AG09309 (cell line): ENCODE results near the gene CCNF.

Experiments used
- DNase-seq: peaks from one replicate; pipeline ENCODE4 v3.0.0-alpha.2; 2010; ENCODE audit warnings: low read depth
- H3K4me3 ChIP-seq: 2 replicates; pipeline ENCODE4 v1.5.1; 2011; ENCODE audit warnings: mild to moderate bottlenecking, low read depth, low read length, moderate library complexity; ENCODE audit not compliant: control insufficient read depth
- TF ChIP-seq, protein P1 (sequence below): IDR thresholded peaks from 2 replicates; pipeline ENCODE4 v1.5.1; 2011; ENCODE audit warnings: mild to moderate bottlenecking, low read depth, low read length, inconsistent platforms; ENCODE audit not compliant: insufficient read depth, control insufficient read depth; ENCODE audit errors: missing control alignments

Gene CCNF

DNA sequence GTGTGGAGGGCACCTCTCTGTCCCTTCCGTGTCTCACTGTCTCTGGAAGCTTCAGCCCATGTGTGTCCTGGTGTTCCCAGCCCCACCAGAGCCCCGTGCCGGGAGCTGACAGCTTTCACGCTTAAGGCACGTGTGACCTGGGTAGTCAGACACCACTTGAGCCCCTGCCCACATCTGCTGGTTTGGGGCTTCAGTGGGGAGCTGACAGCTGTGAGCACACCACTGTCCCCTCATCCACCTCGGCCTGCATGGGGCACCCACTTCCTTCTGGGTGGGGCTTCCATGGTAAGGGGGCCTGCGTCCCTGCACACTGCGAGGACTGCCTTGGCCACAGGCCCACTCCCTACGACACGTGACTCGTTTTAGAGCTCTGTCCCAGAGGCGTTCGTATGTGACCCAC is 28.0 kb downstream of the CCNF start:
- TF ChIP-seq, protein P1, sequence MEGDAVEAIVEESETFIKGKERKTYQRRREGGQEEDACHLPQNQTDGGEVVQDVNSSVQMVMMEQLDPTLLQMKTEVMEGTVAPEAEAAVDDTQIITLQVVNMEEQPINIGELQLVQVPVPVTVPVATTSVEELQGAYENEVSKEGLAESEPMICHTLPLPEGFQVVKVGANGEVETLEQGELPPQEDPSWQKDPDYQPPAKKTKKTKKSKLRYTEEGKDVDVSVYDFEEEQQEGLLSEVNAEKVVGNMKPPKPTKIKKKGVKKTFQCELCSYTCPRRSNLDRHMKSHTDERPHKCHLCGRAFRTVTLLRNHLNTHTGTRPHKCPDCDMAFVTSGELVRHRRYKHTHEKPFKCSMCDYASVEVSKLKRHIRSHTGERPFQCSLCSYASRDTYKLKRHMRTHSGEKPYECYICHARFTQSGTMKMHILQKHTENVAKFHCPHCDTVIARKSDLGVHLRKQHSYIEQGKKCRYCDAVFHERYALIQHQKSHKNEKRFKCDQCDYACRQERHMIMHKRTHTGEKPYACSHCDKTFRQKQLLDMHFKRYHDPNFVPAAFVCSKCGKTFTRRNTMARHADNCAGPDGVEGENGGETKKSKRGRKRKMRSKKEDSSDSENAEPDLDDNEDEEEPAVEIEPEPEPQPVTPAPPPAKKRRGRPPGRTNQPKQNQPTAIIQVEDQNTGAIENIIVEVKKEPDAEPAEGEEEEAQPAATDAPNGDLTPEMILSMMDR, result no peak
- H3K4me3 ChIP-seq, result no peak overlapping the region
- no peak for DNase-seq

- H3K4me3 ChIP-seq, result no peak overlapping the region
- no peak for DNase-seq
- TF ChIP-seq, protein P1, result no peak
Observed at GRCh38 chr16:2457946-2458345, 28.7 kb downstream of the CCNF start.

DNA sequence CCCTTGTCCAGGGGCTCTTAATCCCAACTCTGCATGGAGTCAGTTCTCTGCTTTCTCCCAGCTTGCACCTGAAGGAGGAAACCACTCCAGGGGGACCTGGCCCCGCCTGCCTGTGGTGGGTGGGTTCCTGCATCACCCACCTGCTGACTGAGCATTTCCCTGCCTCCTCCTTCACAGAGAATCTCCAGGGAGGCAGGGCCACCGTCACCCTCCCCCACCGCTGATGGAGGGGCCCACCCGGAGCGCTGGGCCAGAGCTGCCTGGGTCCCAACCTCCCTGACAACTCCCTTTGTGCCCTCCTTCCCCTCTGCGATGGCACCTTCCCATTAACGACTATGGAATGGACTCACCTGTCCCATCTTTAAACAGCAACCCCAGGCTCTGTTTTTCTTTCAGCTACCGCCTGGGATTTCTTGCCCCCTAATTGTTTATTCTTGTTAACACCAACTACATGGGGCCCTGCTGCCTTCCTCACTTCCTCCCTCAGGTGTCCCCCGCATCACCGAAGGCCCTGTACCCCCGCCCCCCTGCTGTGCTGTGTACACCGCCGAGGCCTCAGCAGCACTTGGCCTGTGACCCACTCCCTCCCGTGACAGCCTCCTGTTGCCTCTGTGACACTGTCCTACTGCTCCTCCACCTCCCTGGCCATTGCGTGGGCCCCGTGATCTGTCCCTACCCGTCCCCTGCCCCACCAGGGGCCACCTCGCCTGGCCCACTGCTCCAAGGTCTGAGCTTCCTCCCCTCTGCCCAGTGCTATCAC is 29.8 kb downstream of the CCNF start:
- DNase-seq, result no peak

GRCh38 chr16:2459647-2460390 is 30.6 kb downstream of the CCNF start, which contains the start of gene TEDC2:
Gene TEDC2, plus strand, starts transcription at chr16:2460109. Its CDS starts 36 bp downstream, at chr16:2460145.
- DNase-seq, result peak; percentile 50
- TF ChIP-seq, protein P1, result no peak
- H3K4me3 ChIP-seq, result peak within 1 kb of the TSS; percentile 64

More for the DNA sequence above, 29.8 kb downstream of the CCNF start:
- H3K4me3 ChIP-seq, result peak overlapping the region; percentile 64
- TF ChIP-seq, protein P1, result no peak

- TF ChIP-seq, protein P1, result no peak
- DNase-seq, result no peak
- H3K4me3 ChIP-seq, result peak overlapping the region; percentile 64
Observed at GRCh38 chr16:2460391-2460713, 31.1 kb downstream of the CCNF start.

DNA sequence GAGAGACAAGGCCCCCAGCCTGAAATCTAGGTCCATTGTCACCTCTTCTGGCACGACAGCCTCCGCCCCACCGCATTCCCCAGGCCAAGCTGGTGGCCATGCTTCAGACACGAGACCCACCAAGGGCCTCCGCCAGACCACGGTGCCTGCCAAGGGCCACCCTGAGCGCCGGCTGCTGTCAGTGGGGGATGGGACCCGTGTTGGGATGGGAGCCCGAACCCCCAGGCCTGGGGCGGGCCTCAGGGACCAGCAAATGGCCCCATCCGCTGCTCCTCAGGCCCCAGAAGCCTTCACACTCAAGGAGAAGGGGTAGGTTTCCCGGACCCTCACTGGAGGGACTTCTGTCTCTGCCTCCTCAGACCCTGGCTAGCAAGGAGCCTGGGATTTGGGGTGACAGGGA is 31.7 kb downstream of the CCNF start:
- TF ChIP-seq, protein P1, result no peak

More for the DNA sequence above, 31.7 kb downstream of the CCNF start:
- H3K4me3 ChIP-seq, result peak overlapping the region; percentile 64
- DNase-seq, result no peak
